NCI-H146 treated with DMSO at 0.1 percent for 48 hours (cell line): ENCODE data around the gene AGPS.
"Not testable (repeated sequence)": the region's sequence is repeated elsewhere in the genome, so short reads cannot be mapped to it uniquely, and the experiment has no call there.

Source experiments
- DNase-seq: peaks from one replicate; lab custom pipeline; 2025; ENCODE audit not compliant: unreplicated experiment; lab: John Stamatoyannopoulos, UW

Gene AGPS

DNA sequence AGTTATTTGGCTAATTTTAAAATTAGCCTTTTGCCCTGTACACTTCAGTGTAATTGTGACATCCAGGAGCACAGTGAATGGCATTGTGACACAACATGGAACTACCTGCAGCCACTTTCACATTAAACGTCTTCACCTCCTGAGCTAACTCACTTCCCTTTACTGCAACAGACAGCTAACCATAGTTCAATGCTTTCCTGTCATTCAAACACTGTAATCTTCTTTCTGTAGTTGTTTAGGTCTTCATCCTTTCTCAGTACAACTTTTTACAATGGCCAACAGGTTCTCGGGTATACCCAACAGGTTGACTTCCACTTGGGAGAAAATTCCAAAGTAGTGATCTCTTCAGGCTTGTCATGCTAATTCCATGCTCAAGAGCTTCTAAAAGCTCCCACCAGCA, 8.6 kb upstream of the AGPS start:
- DNase-seq, result no peak

GRCh38 chr2:177385151-177385550, 7.4 kb upstream of the AGPS start:
- DNase-seq, result no peak

GRCh38 chr2:177391822-177392372, 676 bp upstream of the AGPS start:
- no peak for DNase-seq

GRCh38 chr2:177393203-177393755, 706 bp downstream of the AGPS start:
- DNase-seq, result no peak

- DNase-seq, result no peak
These were observed 1.4 kb downstream of the AGPS start for GRCh38 chr2:177393824-177394593.

DNA sequence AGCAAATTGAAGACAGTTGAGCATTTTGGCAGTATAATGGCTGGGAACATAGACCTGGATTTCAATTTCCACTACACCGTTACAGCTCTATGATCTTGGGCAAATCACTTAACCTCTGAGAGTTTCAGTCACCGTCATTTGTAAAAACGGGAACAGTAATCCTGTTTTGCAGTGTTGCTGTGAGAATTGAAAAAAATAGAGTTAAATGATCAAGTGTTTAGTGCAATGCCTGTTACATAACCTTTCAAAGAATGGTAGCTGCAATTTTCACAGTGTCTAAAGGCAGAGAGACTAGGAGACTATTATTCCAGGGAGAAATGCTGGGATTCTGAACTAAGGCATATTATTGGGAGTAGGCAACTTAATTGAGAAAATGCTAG, 2.0 kb downstream of the AGPS start:
- DNase-seq, result no peak

DNA sequence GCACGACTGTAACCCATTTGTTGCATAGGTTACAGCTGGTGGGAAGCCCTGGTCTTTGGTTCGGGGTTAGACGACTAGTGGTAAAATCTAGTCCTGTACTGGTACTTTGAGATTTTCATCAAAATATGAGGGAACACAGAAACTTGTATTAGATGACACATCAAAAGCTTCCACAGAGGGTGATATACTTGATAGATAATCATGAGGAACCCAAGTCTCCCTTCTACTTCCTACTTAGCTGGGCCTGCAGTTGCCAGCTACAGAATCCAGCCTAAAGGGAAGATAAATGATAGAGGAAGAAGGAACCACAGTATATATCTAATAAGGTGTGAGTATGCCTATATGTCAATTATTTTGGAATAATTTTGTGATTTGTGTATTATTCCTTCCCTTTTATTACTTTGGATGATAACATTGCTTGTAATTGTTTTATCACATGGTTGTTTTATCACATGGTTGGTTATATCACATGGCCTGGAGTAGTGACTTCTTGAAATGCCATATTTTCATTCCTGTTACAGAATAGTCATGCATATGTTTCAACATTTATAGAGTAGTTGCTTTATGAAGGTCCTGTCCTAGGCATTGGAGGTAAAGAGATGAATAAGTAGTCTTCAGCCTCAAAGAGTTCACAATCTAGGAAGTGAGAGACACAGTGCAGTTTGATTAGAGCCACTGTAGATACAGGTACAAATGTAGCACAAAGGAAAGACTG, 2.9 kb downstream of the AGPS start:
- DNase-seq, result no peak

DNA sequence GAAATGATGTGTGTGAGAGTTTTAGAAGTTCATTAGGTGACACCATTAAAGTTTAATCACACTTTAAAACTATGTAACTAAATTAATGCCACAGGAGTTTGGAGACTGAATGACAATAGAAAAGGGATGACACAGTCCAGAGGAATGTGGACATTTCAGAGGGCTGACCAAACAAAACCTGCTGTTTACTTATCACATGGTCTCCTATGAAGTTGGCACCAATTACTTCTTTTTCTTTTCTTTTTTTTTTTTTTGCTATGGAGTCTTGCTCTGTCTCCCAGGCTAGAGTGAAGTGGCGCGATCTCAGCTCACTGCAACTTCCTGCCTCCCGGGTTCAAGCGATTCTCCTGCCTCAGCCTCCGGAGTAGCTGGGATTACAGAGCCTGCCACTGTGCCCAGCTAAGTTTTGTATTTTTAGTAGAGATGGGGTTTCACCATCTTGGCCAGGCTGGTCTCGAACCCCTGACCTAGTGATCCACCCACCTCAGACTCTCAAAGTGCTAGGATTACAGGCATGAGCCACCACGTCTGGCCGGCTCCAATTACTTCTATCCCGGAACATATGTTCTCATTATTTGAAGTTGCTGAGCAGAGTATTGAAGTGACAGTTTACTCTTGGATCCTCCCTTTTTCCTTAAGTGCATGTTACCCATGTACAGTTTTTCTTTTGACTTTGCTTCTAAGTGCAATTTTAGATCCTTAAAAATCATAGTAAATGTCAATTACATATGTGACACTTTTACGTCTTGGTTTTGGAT, 4.3 kb downstream of the AGPS start:
- no peak for DNase-seq

- DNase-seq, result no peak
These were observed 5.1 kb downstream of the AGPS start for GRCh38 chr2:177397481-177398289.

DNA sequence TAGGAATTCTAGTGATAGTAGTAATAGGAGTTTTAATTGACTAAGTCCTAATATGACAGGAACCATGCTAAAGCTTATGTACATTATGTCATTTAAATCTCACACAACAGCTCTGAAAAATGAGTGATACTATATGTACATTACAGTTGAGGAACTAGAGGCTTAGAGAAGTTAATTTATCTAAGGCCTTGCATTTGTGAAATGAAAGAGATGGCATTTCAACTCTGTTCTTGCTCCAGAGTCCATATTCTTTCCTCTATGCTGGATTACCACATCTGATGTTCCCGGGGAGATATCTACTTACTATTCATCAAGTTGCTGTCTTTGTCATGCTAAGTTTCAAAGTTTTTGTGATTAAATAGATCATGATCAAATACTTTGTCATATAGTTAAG, 5.7 kb downstream of the AGPS start:
- DNase-seq, result no peak

- DNase-seq, result no peak
These were observed 6.2 kb downstream of the AGPS start for GRCh38 chr2:177398791-177399190.

GRCh38 chr2:177399376-177399775, 6.8 kb downstream of the AGPS start:
- DNase-seq, result no peak

GRCh38 chr2:177400337-177400923, 7.9 kb downstream of the AGPS start:
- DNase-seq, result no peak

GRCh38 chr2:177402096-177402495, 9.5 kb downstream of the AGPS start:
- DNase-seq, result no peak

- DNase-seq, result no peak
These were observed 11.3 kb downstream of the AGPS start for GRCh38 chr2:177403838-177404237.

GRCh38 chr2:177404243-177404642, 11.7 kb downstream of the AGPS start:
- no peak for DNase-seq

DNA sequence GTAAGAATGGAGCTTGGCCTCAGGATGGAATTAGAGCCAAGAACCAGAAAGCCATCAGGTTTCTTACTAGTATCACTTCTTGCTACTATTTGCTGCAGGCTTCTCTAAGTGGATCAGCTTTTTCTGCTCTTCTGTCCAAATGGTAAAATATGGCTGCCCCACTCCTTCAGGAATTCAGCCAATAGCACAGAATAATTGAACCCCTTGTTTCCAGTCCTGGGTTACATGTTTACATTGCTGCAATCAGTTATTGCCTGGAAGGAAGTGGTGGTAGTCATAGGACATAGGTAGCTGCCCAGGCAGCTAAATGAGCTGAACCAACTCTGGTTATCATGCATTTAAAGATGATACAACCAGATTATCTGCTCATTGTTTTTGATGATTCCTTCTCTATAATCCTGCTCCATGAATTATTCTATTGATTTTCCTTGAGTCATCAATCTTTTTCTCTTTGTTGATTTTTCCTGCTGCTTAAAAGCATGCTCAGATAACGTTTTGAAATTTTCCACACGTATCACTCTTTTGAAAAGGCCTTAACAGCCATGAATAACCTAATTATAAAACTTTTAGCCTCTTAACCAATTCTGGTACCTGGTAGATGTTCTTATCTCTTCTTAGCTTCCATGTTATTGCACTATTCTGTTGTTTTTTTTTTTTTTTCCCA, 12.6 kb downstream of the AGPS start:
- DNase-seq, result peak; percentile 4

- no peak for DNase-seq
These were observed 13.6 kb downstream of the AGPS start for GRCh38 chr2:177406182-177406581.

DNA sequence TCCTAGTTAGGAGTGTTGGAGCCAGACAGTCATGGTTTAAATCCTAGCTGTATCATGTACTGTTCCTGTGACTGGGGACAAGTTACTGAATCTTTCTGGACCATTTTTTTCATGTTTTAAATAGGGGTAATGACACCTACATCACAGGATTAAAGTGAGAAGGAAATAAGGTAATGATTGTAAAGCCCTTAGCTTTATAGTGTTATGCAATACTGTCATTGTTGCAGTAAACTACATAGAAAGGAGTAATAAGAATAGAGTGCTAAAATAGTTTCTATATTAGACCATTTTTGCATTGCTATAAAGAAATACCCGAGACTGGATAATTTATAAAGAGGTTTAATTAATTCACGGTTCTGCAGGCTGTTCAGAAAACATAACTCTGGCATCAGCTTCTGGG, 14.5 kb downstream of the AGPS start:
- DNase-seq, result no peak

DNA sequence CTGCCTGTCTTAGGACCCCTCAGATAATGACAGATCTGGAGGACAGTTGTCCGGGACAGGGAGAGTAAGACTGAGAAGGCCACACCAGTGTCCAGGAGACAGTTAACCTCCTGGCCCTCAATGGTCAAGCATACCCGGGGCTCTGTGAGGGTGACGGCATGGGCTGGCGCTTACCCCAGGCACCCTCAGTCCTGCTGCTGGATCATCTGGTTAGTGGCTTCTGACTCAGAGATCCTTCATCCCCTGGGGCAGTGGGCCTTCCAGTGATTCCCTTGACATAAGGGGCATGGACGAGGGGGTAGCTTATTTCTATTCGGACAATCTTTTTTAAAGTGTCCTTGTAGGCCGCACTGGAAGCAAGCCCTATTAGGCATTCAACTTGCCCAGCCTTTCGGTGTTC, 18.1 kb downstream of the AGPS start:
- DNase-seq, result not testable (repeated sequence)
